Muscle layer of colon (tissue), 2 donors: Measurements from ENCODE around the gene LATS2.
A peak's percentile ranks its signal among the peaks of the same experiment; 100 is the strongest.

Experiments
- H3K27ac ChIP-seq: one replicate; pipeline ENCODE4 v1.7.0; 2013; ENCODE audit warnings: low read depth, mild to moderate bottlenecking, low read length, moderate library complexity
- H3K27me3 ChIP-seq, 2 donors: one replicate each; pipeline ENCODE4 v1.7.0; 2013; ENCODE audit warnings: low read length in 2 of 2, mild to moderate bottlenecking in 2 of 2; ENCODE audit not compliant: insufficient read depth in 2 of 2, control insufficient read depth in 1 of 2
- H3K36me3 ChIP-seq: one replicate; pipeline ENCODE4 v1.7.0; 2013; ENCODE audit warnings: mild to moderate bottlenecking, low read length; ENCODE audit not compliant: insufficient read depth
- H3K4me1 ChIP-seq: one replicate; pipeline ENCODE4 v1.7.0; 2013; ENCODE audit warnings: mild to moderate bottlenecking, low read length; ENCODE audit not compliant: insufficient read depth
- H3K4me3 ChIP-seq, 2 donors: one replicate each; pipeline ENCODE4 v1.7.0; 2013; ENCODE audit warnings: low read length in 2 of 2, low read depth in 1 of 2, mild to moderate bottlenecking in 1 of 2, moderate library complexity in 1 of 2
- H3K9ac ChIP-seq: one replicate; pipeline ENCODE4 v1.7.0; 2013; ENCODE audit warnings: low read length
- H3K9me3 ChIP-seq: one replicate; pipeline ENCODE4 v1.7.0; 2013; ENCODE audit warnings: mild to moderate bottlenecking, low read length
- donor health status: abdominal sarcoma.
- donor health status: Adenocarcinoma of cecum.

LATS2 gene

GRCh38 chr13:21043898-21044297 is 17.5 kb downstream of the LATS2 start:
- no peak overlapping the region for H3K4me3 ChIP-seq
- H3K27me3 ChIP-seq: no peaks in the 10 kb centered on the region
- peaks cover 4% of the 10 kb centered on the region for H3K36me3 ChIP-seq
- peaks cover 77% of the 10 kb centered on the region for H3K4me1 ChIP-seq
- H3K9ac ChIP-seq: peak overlapping the region; percentile 17
- H3K9me3 ChIP-seq: no peaks in the 10 kb centered on the region
- peak overlapping the region; percentile 40 for H3K27ac ChIP-seq

GRCh38 chr13:21040120-21040826 is 21.1 kb downstream of the LATS2 start:
- Histone ChIP-seq H3K4me3 (no peak overlapping the region), H3K36me3 (no peaks in the 10 kb centered on the region), H3K9me3 (no peaks in the 10 kb centered on the region), H3K27me3 (no peaks in the 10 kb centered on the region), H3K4me1 (peaks cover 66% of the 10 kb centered on the region), H3K27ac (no peak overlapping the region), H3K9ac (no peak overlapping the region)

GRCh38 chr13:21039097-21039800 is 22.1 kb downstream of the LATS2 start:
- Histone ChIP-seq H3K27me3 (no peaks in the 10 kb centered on the region), H3K27ac (no peak overlapping the region), H3K4me3 (no peak overlapping the region), H3K4me1 (peaks cover 66% of the 10 kb centered on the region), H3K9ac (no peak overlapping the region), H3K36me3 (no peaks in the 10 kb centered on the region), H3K9me3 (no peaks in the 10 kb centered on the region)

- H3K9ac ChIP-seq: no peak overlapping the region
- no peaks in the 10 kb centered on the region for H3K27me3 ChIP-seq
- no peak overlapping the region for H3K27ac ChIP-seq
- peaks cover 70% of the 10 kb centered on the region for H3K4me1 ChIP-seq
- H3K36me3 ChIP-seq: no peaks in the 10 kb centered on the region
- no peaks in the 10 kb centered on the region for H3K9me3 ChIP-seq
- no peak overlapping the region for H3K4me3 ChIP-seq
These were observed 23.7 kb downstream of the LATS2 start for GRCh38 chr13:21037656-21038055.

GRCh38 chr13:21035498-21035897 is 25.9 kb downstream of the LATS2 start:
- Histone ChIP-seq H3K9me3 (no peaks in the 10 kb centered on the region), H3K4me1 (peaks cover 63% of the 10 kb centered on the region), H3K9ac (no peak overlapping the region), H3K27ac (no peak overlapping the region), H3K27me3 (no peaks in the 10 kb centered on the region), H3K36me3 (no peaks in the 10 kb centered on the region), H3K4me3 (no peak overlapping the region)

GRCh38 chr13:21034603-21035191 is 26.7 kb downstream of the LATS2 start:
- Histone ChIP-seq H3K36me3 (no peaks in the 10 kb centered on the region), H3K4me1 (peaks cover 56% of the 10 kb centered on the region), H3K4me3 (no peak overlapping the region), H3K27ac (no peak overlapping the region), H3K27me3 (no peaks in the 10 kb centered on the region), H3K9ac (no peak overlapping the region), H3K9me3 (no peaks in the 10 kb centered on the region)

GRCh38 chr13:21033856-21034602 is 27.4 kb downstream of the LATS2 start:
- Histone ChIP-seq H3K4me3 (peak overlapping the region in 1 of 2 donors; percentile 29), H3K9me3 (no peaks in the 10 kb centered on the region), H3K36me3 (no peaks in the 10 kb centered on the region), H3K4me1 (peaks cover 50% of the 10 kb centered on the region), H3K27ac (peak overlapping the region; percentile 35), H3K27me3 (no peaks in the 10 kb centered on the region), H3K9ac (no peak overlapping the region)

- H3K27ac ChIP-seq: peak overlapping the region; percentile 59
These were observed 28.1 kb downstream of the LATS2 start for GRCh38 chr13:21033212-21033840.

GRCh38 chr13:21032656-21033055 is 28.7 kb downstream of the LATS2 start:
- no peak overlapping the region for H3K9ac ChIP-seq
- peaks cover 42% of the 10 kb centered on the region for H3K4me1 ChIP-seq
- peak overlapping the region; percentile 59 for H3K27ac ChIP-seq
- no peaks in the 10 kb centered on the region for H3K9me3 ChIP-seq
- no peaks in the 10 kb centered on the region for H3K27me3 ChIP-seq
- H3K4me3 ChIP-seq: peak overlapping the region in 1 of 2 donors; percentile 29
- no peaks in the 10 kb centered on the region for H3K36me3 ChIP-seq

More at GRCh38 chr13:21033212-21033840, 28.1 kb downstream of the LATS2 start:
- peak overlapping the region in 1 of 2 donors; percentile 29 for H3K4me3 ChIP-seq
- no peaks in the 10 kb centered on the region for H3K27me3 ChIP-seq
- no peak overlapping the region for H3K9ac ChIP-seq
- H3K4me1 ChIP-seq: peaks cover 43% of the 10 kb centered on the region
- no peaks in the 10 kb centered on the region for H3K9me3 ChIP-seq
- H3K36me3 ChIP-seq: no peaks in the 10 kb centered on the region

- Histone ChIP-seq H3K4me3 (no peak overlapping the region), H3K4me1 (peaks cover 42% of the 10 kb centered on the region), H3K27ac (no peak overlapping the region), H3K36me3 (no peaks in the 10 kb centered on the region), H3K9me3 (no peaks in the 10 kb centered on the region), H3K27me3 (no peaks in the 10 kb centered on the region), H3K9ac (no peak overlapping the region)
These were observed 29.7 kb downstream of the LATS2 start for GRCh38 chr13:21031594-21032275.
